Right lobe of liver (tissue), 6 donors: ENCODE measurements around the gene CHN2. TPM values are rescaled to one million over a fixed set of nuclear protein-coding genes. Genes with fewer than 3 reads are reported as not detected.

Source experiments
- ATAC-seq, 4 donors: fragments of 200-7000 bp; cut with Tn5 transposase; one replicate each; pipeline ENCODE4 v1.9.1; 2020; ENCODE audit warnings: mild to moderate bottlenecking in 4 of 4, moderate library complexity in 4 of 4
- DNase-seq, 3 donors: peaks; one replicate each; pipeline ENCODE4 v3.0.0-alpha.2; 2020
- H3K27ac ChIP-seq, 3 donors: fragments of 200-600 bp; one replicate each; pipeline ENCODE4 v1.8.0; 2022
- H3K27me3 ChIP-seq, 2 donors: fragments of 200-600 bp; one replicate each; pipeline ENCODE4 v1.8.0; 2022
- H3K36me3 ChIP-seq, 4 donors: fragments of 200-600 bp; sonication (generic) in 1 of 4; one replicate each; pipeline versions ENCODE4 v1.5.1 to v1.8.0; 2017 to 2022; ENCODE audit warnings: control low read depth in 1 of 4
- H3K4me1 ChIP-seq, 4 donors: fragments of 200-600 bp; sonication (generic) in 1 of 4; one replicate each; pipeline versions ENCODE4 v1.5.1 to v1.8.0; 2017 to 2022; ENCODE audit warnings: control low read depth in 1 of 4
- H3K4me3 ChIP-seq, 3 donors: fragments of 200-600 bp; one replicate each; pipeline ENCODE4 v1.8.0; 2022
- H3K9me3 ChIP-seq, 4 donors: fragments of 200-600 bp; sonication (generic) in 1 of 4; one replicate each; pipeline versions ENCODE4 v1.5.1 to v1.8.0; 2017 to 2022; ENCODE audit warnings: control low read depth in 1 of 4
- POLR2A ChIP-seq: fragments of 450-650 bp; IDR thresholded peaks from one replicate; pipeline ENCODE4 v1.6.1; 2017; ENCODE audit warnings: antibody characterized with exemption, mild to moderate bottlenecking
- WGBS: methylation state at CpG from one replicate; pipeline ENCODE4 v1.1.6; 2018; ENCODE audit warnings: low coverage, low lambda C conversion rate; ENCODE audit not compliant: insufficient coverage; ENCODE audit errors: missing lambda C conversion rate; 5-methylcytosine and 5-hydroxymethylcytosine counted together
- intact Hi-C, 2 donors: fragments of 100-400 bp; cut with DNase I; formaldehyde crosslinking; loops; one replicate each; pipeline versions ENCODE4 v1.11.2 to v1.14.1; 2022
- total RNA-seq, 6 experiments: library from RNA; depleted of rRNA in 2 of 6; stranded (reverse); fragments of >200 nt in 2 of 6; fragmentation: NEBNext Ultra II Directional in 3 of 6; extraction: Animal tissue kit (Norgen Biotek cat#: 25700) in 3 of 6; gene quantifications; one replicate each; pipeline versions ENCODE4 v1.1.0 to v1.2.4, GENCODE V29; 2016 to 2023
- TF ChIP-seq, protein P1 (sequence below), 4 donors: fragments of 200-600 bp in 3 of 4; fragments of 450-650 bp in 1 of 4; IDR thresholded peaks; one replicate each; pipeline versions ENCODE4 v1.5.1 to v1.8.0; 2016 to 2022; ENCODE audit warnings: antibody characterized with exemption in 4 of 4, mild to moderate bottlenecking in 2 of 4
- donor health status: DM: no; HTN: yes; CAD: no.
- donor health status: DM: no; HTN: no; CAD: no.
- donor health status: DM: no; HTN: no; CAD: no.
- donor health status: DM: no; HTN: yes; CAD: no.
- donor health status: DM: no; HTN: yes; CAD: no.

The CHN2 gene
- total RNA-seq, 6 experiments from 2014 or later: 20.1 to 57.7 (median 31.5) TPM

DNA sequence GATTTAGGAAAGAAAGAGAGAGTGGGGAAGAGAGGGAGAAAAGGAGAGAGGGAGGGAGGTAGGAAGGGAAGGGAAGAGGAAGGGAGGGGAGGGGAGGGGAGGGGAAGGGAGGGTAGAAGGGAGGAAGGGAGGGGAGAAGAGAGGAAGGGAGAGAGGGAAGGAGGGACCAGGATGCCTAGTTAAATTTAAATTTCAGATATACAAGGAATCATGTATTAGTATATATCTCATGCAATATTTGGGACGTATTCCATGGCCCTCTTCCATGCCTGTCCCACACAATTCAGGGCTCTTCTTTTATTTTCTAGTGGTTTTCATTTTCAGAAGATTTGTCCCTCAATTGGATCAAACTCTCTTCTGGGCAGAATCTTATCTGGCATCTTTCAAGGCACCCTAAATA is 196.7 kb downstream of the CHN2 start:
- Histone ChIP-seq H3K9me3 (no peaks in the 10 kb centered on the region), H3K4me3 (no peak overlapping the region), H3K4me1 (no peaks in the 10 kb centered on the region), H3K27me3 (no peaks in the 10 kb centered on the region), H3K36me3 (no peaks in the 10 kb centered on the region), H3K27ac (no peak overlapping the region)
- 89% methylated on average over 1 of the region's 1 CpG for WGBS
- DNase-seq (no peak), ATAC-seq (no peak)
- intact Hi-C loops: no loop called here
- TF ChIP-seq, protein P1, sequence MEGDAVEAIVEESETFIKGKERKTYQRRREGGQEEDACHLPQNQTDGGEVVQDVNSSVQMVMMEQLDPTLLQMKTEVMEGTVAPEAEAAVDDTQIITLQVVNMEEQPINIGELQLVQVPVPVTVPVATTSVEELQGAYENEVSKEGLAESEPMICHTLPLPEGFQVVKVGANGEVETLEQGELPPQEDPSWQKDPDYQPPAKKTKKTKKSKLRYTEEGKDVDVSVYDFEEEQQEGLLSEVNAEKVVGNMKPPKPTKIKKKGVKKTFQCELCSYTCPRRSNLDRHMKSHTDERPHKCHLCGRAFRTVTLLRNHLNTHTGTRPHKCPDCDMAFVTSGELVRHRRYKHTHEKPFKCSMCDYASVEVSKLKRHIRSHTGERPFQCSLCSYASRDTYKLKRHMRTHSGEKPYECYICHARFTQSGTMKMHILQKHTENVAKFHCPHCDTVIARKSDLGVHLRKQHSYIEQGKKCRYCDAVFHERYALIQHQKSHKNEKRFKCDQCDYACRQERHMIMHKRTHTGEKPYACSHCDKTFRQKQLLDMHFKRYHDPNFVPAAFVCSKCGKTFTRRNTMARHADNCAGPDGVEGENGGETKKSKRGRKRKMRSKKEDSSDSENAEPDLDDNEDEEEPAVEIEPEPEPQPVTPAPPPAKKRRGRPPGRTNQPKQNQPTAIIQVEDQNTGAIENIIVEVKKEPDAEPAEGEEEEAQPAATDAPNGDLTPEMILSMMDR (IDR thresholded peaks at IDR 0.05): no peak
- no peak for TF ChIP-seq POLR2A

DNA sequence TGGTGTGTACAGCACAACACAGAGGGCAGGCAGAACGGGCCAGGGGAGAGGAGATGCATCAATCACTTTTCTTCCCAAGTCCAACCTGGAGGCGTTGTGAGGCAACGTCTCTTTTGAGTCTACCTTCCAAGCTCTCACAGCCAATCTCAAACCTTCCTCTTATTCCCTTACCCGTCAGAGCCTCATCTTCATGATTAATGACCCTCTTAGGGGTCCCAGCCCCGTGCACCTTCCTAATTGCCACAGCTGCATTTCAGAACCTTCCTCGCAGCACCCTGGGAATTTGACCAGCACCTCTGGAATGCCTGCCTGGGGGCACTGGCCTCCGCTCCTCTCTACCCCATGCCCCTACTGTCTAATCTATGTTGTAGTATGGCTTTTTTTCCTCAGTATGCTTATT is 199.7 kb downstream of the CHN2 start:
- Histone ChIP-seq H3K4me1 (no peaks in the 10 kb centered on the region), H3K4me3 (no peak overlapping the region), H3K27ac (no peak overlapping the region), H3K9me3 (no peaks in the 10 kb centered on the region), H3K27me3 (no peaks in the 10 kb centered on the region), H3K36me3 (peaks cover 0 to 8% (median 2%) of the 10 kb centered on the region in 4 donors)
- intact Hi-C loops: no loop called here
- no peak for DNase-seq
- 83% methylated on average over 7 of the region's 7 CpGs for WGBS
- no peak for TF ChIP-seq POLR2A
- TF ChIP-seq, protein P1 (IDR thresholded peaks at IDR 0.05): no peak
- no peak for ATAC-seq

DNA sequence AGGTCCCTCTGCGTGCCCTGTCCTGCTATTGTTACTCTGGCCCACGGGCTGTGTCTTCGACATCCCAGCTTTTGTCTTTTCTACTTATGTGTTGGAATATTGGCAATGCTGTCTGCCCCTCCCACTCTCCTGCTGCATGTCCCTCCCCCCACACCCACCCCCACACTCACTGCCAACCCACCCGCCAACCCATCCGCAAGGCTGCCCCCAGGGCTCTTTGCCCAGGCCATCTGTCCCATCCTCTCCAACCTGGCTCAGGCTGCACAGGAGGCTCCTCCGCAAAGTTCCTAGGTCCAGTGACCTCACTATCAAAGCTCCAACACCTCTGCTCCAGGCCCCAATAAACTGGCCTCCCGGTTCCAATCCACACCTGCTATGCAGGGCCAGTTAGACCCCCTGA is 202.0 kb downstream of the CHN2 start:
- intact Hi-C loops: no loop called here
- peak in 2 of 4 donors; percentile 10 to 53 for ATAC-seq
- 90% methylated on average over 6 of the region's 7 CpGs for WGBS

DNA sequence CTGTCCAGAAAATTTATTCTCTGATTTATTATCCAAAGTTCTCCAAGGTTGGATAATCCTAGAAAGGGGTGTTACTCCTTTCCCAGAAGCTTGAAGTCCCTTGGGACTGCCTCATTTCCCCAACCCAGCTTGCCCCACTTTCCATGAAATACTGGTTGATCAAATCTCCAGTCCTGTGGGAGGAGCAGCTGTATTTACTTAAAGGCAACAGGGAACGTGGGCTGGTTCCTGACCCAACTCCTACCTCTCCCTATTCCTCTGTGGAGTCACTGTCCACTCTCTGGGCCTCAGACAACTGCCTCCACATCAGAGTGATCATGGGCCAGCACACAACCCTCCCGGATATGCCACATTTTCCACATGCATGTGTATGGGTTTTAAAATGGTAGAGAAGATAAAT is 202.8 kb downstream of the CHN2 start:
- Histone ChIP-seq H3K9me3 (no peaks in the 10 kb centered on the region), H3K4me3 (no peak overlapping the region), H3K4me1 (no peaks in the 10 kb centered on the region), H3K27ac (no peak overlapping the region), H3K36me3 (peaks cover 0 to 17% (median 10%) of the 10 kb centered on the region in 4 donors), H3K27me3 (no peaks in the 10 kb centered on the region)
- intact Hi-C loops: no loop called here
- WGBS: 55% methylated on average over 2 of the region's 2 CpGs
- TF ChIP-seq POLR2A: no peak
- TF ChIP-seq, protein P1 (IDR thresholded peaks at IDR 0.05): no peak
- ATAC-seq (peak in 3 of 4 donors; percentile 40 to 46 (median 41)), DNase-seq (no peak)

More for the DNA sequence above, 202.0 kb downstream of the CHN2 start:
- TF ChIP-seq POLR2A: no peak
- TF ChIP-seq, protein P1 (IDR thresholded peaks at IDR 0.05): no peak
- H3K36me3 ChIP-seq: peaks cover 0 to 17% (median 10%) of the 10 kb centered on the region in 4 donors
- no peaks in the 10 kb centered on the region for H3K4me1 ChIP-seq
- no peaks in the 10 kb centered on the region for H3K27me3 ChIP-seq
- no peak overlapping the region for H3K4me3 ChIP-seq
- no peak for DNase-seq
- H3K27ac ChIP-seq: no peak overlapping the region
- no peaks in the 10 kb centered on the region for H3K9me3 ChIP-seq

DNA sequence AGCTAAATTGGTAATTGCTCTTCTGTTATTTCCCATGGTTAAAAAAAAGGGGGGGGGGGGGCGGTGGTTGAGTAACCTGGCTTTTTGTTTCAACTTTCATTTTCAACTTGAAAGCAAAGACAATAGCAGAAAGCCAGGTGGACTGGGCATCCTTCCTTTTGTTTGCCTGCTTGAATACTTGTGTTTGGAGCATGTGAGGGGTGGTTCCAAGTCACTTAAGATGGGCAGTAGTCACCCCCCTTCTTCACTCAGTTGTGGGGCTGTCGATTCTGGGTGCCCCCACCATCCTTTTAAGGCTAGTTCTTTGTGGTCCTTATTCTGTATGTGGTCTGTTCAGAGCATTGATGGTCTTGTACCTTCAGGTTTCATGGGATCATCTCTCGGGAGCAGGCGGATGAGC is 203.4 kb downstream of the CHN2 start:
- intact Hi-C loops: no loop called here

More for the DNA sequence above, 203.4 kb downstream of the CHN2 start:
- H3K4me3 ChIP-seq: no peak overlapping the region
- DNase-seq: no peak
- ATAC-seq: no peak
- 79% methylated on average over 2 of the region's 4 CpGs for WGBS
- H3K27ac ChIP-seq: no peak overlapping the region
- H3K36me3 ChIP-seq: peaks cover 0 to 17% (median 10%) of the 10 kb centered on the region in 4 donors
- TF ChIP-seq, protein P1 (IDR thresholded peaks at IDR 0.05): no peak
- TF ChIP-seq POLR2A: no peak
- no peaks in the 10 kb centered on the region for H3K9me3 ChIP-seq
- H3K27me3 ChIP-seq: no peaks in the 10 kb centered on the region
- H3K4me1 ChIP-seq: no peaks in the 10 kb centered on the region
